Epithelial cell of prostate (primary cell): ENCODE data around the gene PATE1.
"Not testable (repeated sequence)": the region's sequence is repeated elsewhere in the genome, so short reads cannot be mapped to it uniquely, and the experiment has no call there.

ENCODE experiments used
- DNase-seq: peaks from one replicate; pipeline ENCODE4 v3.0.0-alpha.2; 2011; ENCODE audit warnings: low read depth, low spot score
- H3K27ac ChIP-seq: fragments of 450-650 bp; 2 replicates; pipeline ENCODE4 v1.5.1; 2017; ENCODE audit warnings: mild to moderate bottlenecking

PATE1 gene

GRCh38 chr11:125745979-125746378, at the start of gene PATE1:
Gene PATE1 (plus strand): TSS chr11:125746279. CDS start chr11:125746305, 26 bp downstream.
- DNase-seq: no peak

GRCh38 chr11:125701018-125701610, 45.0 kb upstream of the PATE1 start:
- no peak for DNase-seq
- no peak overlapping the region for H3K27ac ChIP-seq

More at GRCh38 chr11:125745979-125746378, at the start of gene PATE1:
- H3K27ac ChIP-seq: no peak within 1 kb of the TSS

- H3K27ac ChIP-seq: no peak overlapping the region
- no peak for DNase-seq
Observed at GRCh38 chr11:125701858-125702621, 44.0 kb upstream of the PATE1 start.

GRCh38 chr11:125704686-125705085, 41.4 kb upstream of the PATE1 start:
- H3K27ac ChIP-seq, DNase-seq: not testable (repeated sequence)

- DNase-seq: no peak
Observed at GRCh38 chr11:125720781-125721180, 25.3 kb upstream of the PATE1 start.

GRCh38 chr11:125724125-125724524, 22.0 kb upstream of the PATE1 start:
- DNase-seq: no peak
- no peak overlapping the region for H3K27ac ChIP-seq

More at GRCh38 chr11:125720781-125721180, 25.3 kb upstream of the PATE1 start:
- H3K27ac ChIP-seq: no peak overlapping the region

- DNase-seq: no peak
- H3K27ac ChIP-seq: no peak overlapping the region
Observed at GRCh38 chr11:125728969-125729368, 17.1 kb upstream of the PATE1 start.

GRCh38 chr11:125740617-125741016, 5.5 kb upstream of the PATE1 start:
- DNase-seq: no peak
- no peak overlapping the region for H3K27ac ChIP-seq

- H3K27ac ChIP-seq: no peak overlapping the region
Observed at GRCh38 chr11:125743681-125744080, 2.4 kb upstream of the PATE1 start.

GRCh38 chr11:125750629-125751028, 4.5 kb downstream of the PATE1 start:
- DNase-seq: no peak
- H3K27ac ChIP-seq: no peak overlapping the region

More at GRCh38 chr11:125743681-125744080, 2.4 kb upstream of the PATE1 start:
- no peak for DNase-seq

- no peak for DNase-seq
Observed at GRCh38 chr11:125756050-125756449, 10.0 kb downstream of the PATE1 start.

GRCh38 chr11:125762445-125762844, 16.4 kb downstream of the PATE1 start:
- no peak for DNase-seq
- H3K27ac ChIP-seq: no peak overlapping the region

More at GRCh38 chr11:125756050-125756449, 10.0 kb downstream of the PATE1 start:
- no peak overlapping the region for H3K27ac ChIP-seq

- DNase-seq: no peak
- H3K27ac ChIP-seq: no peak overlapping the region
Observed at GRCh38 chr11:125763483-125763882, 17.4 kb downstream of the PATE1 start.

- DNase-seq: no peak
- H3K27ac ChIP-seq: no peak overlapping the region
Observed at GRCh38 chr11:125766251-125766650, 20.2 kb downstream of the PATE1 start.

GRCh38 chr11:125768336-125769046, 22.4 kb downstream of the PATE1 start:
- H3K27ac ChIP-seq: no peak overlapping the region
- no peak for DNase-seq

GRCh38 chr11:125770583-125770982, 24.5 kb downstream of the PATE1 start:
- no peak overlapping the region for H3K27ac ChIP-seq
- DNase-seq: no peak

- DNase-seq: no peak
- H3K27ac ChIP-seq: no peak overlapping the region
Observed at GRCh38 chr11:125772834-125773505, 26.9 kb downstream of the PATE1 start.

- DNase-seq: no peak
Observed at GRCh38 chr11:125773516-125773915, 27.4 kb downstream of the PATE1 start.

GRCh38 chr11:125777309-125777708, 31.2 kb downstream of the PATE1 start:
- DNase-seq: no peak
- H3K27ac ChIP-seq: no peak overlapping the region

More at GRCh38 chr11:125773516-125773915, 27.4 kb downstream of the PATE1 start:
- no peak overlapping the region for H3K27ac ChIP-seq

- no peak within 1 kb of the TSS for H3K27ac ChIP-seq
- DNase-seq: no peak
Observed at GRCh38 chr11:125778728-125779127, 32.6 kb downstream of the PATE1 start, which contains the start of gene PATE2. Gene PATE2 (minus strand): TSS chr11:125778828. CDS start chr11:125778773, 55 bp downstream.
